Nephron (organoid): ENCODE data around the gene SULF2.

ENCODE experiments used
- H3K27ac Mint-ChIP-seq, 3 experiments: 2 replicates each; pipeline ENCODE4 v1.8.0; 2020; ENCODE audit warnings: mixed read lengths in 3 of 3, mild to moderate bottlenecking in 2 of 3, moderate library complexity in 1 of 3
- H3K27me3 Mint-ChIP-seq: 2 replicates; pipeline ENCODE4 v1.8.0; 2021; ENCODE audit warnings: low read depth, mild to moderate bottlenecking, moderate library complexity, mixed read lengths
- H3K36me3 Mint-ChIP-seq: 2 replicates; pipeline ENCODE4 v1.8.0; 2020; ENCODE audit warnings: low read depth, mixed read lengths
- H3K4me1 Mint-ChIP-seq: 2 replicates; pipeline ENCODE4 v1.8.0; 2020; ENCODE audit warnings: mixed read lengths
- H3K4me3 Mint-ChIP-seq, 3 experiments: 2 replicates each; pipeline ENCODE4 v1.8.0; 2020; ENCODE audit warnings: mild to moderate bottlenecking in 3 of 3, mixed read lengths in 3 of 3, moderate library complexity in 2 of 3
- H3K9me3 Mint-ChIP-seq: 2 replicates; pipeline ENCODE4 v1.8.0; 2020; ENCODE audit warnings: mixed read lengths
- TF ChIP-seq, protein P1 (sequence below), 3 experiments: fragments of 200-600 bp; sonication (generic); IDR thresholded peaks; one replicate each; pipeline ENCODE4 v1.5.0; 2021; ENCODE audit warnings: antibody characterized with exemption in 3 of 3; ENCODE audit not compliant: unreplicated experiment in 3 of 3

Gene SULF2

DNA sequence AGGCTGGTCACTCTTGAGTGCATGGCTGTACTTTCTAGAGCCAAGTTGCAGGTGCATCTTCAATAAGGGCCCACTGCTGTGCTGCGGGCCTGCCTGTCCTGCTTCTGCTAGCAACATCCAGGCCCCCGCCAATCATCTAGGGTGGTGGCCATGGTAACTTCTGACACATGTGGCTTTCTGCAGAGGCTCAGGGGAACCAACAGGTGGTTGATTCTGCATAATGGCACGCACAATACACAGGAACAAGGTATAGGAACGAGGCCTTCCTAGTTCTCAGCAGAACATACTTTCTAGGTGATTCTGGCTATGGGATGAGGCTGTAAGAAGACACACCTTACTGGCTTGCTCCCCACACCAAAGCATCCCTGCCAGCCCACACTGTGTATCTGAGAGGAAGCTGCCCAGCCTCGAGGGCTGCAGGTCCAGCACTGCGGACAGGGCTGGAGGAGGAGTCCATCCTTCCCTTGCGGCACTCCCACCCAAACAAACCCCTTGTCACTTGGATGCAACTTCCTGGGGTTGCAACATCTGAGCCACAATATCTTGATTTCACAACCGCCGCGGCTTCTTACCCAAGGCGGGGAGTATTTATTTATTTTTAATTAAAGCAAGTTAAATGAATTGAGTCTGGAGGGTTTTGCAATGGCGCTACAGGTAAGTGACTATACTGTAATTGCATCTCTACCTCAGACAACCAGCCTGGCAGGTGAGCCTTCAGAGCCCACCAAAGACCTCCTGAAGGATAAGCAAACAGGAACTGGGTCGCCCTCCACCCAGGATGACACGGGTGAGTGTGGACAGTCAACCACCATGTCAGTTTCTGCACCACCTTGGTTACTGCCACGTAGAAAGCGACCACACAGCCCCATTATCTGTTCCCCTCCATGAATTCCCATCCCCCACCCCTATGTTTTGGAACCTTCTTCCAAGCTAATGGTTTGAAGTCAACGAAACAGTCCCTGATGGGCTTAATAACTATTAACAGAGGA is 49.6 kb downstream of the SULF2 start:
- TF ChIP-seq, protein P1, sequence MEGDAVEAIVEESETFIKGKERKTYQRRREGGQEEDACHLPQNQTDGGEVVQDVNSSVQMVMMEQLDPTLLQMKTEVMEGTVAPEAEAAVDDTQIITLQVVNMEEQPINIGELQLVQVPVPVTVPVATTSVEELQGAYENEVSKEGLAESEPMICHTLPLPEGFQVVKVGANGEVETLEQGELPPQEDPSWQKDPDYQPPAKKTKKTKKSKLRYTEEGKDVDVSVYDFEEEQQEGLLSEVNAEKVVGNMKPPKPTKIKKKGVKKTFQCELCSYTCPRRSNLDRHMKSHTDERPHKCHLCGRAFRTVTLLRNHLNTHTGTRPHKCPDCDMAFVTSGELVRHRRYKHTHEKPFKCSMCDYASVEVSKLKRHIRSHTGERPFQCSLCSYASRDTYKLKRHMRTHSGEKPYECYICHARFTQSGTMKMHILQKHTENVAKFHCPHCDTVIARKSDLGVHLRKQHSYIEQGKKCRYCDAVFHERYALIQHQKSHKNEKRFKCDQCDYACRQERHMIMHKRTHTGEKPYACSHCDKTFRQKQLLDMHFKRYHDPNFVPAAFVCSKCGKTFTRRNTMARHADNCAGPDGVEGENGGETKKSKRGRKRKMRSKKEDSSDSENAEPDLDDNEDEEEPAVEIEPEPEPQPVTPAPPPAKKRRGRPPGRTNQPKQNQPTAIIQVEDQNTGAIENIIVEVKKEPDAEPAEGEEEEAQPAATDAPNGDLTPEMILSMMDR (IDR thresholded peaks at IDR 0.05; ENCODE audit: unreplicated experiment in 3 of 3): no peak
- H3K27me3 Mint-ChIP-seq: peaks cover 4% of the 10 kb centered on the region
- no peak overlapping the region for H3K27ac Mint-ChIP-seq
- peaks cover 57% of the 10 kb centered on the region for H3K36me3 Mint-ChIP-seq
- H3K4me3 Mint-ChIP-seq: no peak overlapping the region
- H3K9me3 Mint-ChIP-seq: peaks cover 6% of the 10 kb centered on the region
- no peaks in the 10 kb centered on the region for H3K4me1 Mint-ChIP-seq

DNA sequence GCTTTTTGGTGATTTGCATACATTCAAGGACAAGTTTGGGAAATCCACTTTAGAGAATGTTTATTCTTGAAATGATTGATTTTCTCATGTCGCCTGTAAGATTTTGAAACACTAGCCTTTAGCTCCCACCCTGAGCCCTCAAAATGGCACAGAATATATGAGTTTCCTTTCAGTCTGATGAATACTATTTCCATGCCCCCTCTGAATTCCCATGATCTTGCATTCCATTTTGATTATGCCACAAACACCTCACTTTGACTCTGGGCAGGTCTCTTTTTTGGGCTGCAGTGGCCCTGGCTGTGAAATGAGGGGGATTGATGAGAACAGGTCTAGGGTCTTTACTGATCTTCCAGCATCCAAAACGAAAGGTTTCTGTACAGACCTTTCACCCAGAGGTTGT is 50.4 kb downstream of the SULF2 start:
- H3K9me3 Mint-ChIP-seq: peaks cover 6% of the 10 kb centered on the region
- H3K36me3 Mint-ChIP-seq: peaks cover 58% of the 10 kb centered on the region
- no peak overlapping the region for H3K27ac Mint-ChIP-seq
- TF ChIP-seq, protein P1 (IDR thresholded peaks at IDR 0.05; ENCODE audit: unreplicated experiment in 3 of 3): no peak
- peaks cover 4% of the 10 kb centered on the region for H3K27me3 Mint-ChIP-seq
- H3K4me1 Mint-ChIP-seq: no peaks in the 10 kb centered on the region
- no peak overlapping the region for H3K4me3 Mint-ChIP-seq

DNA sequence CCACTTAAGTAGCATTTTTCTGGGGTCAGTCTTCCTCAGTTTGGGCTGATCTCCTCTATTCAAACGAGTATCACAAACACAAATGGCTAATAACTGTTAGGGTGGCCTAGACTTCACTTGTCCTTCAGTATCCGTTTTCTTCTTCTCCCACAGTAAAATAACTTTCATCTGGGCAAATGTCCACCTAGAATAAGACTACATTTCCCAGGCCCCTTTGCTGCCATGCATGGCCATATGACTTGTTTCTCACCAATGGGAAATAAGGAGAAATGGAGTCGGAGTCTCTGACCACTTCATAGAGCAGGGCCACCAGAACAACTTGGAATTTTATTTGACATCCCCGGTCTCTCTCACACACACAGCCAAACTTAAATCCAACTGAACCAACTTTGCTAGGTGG is 51.4 kb downstream of the SULF2 start:
- Mint-ChIP-seq H3K36me3 (peaks cover 56% of the 10 kb centered on the region), H3K27me3 (peaks cover 10% of the 10 kb centered on the region), H3K9me3 (peaks cover 6% of the 10 kb centered on the region), H3K4me3 (no peak overlapping the region), H3K27ac (no peak overlapping the region), H3K4me1 (no peaks in the 10 kb centered on the region)
- TF ChIP-seq, protein P1 (IDR thresholded peaks at IDR 0.05; ENCODE audit: unreplicated experiment in 3 of 3): no peak

DNA sequence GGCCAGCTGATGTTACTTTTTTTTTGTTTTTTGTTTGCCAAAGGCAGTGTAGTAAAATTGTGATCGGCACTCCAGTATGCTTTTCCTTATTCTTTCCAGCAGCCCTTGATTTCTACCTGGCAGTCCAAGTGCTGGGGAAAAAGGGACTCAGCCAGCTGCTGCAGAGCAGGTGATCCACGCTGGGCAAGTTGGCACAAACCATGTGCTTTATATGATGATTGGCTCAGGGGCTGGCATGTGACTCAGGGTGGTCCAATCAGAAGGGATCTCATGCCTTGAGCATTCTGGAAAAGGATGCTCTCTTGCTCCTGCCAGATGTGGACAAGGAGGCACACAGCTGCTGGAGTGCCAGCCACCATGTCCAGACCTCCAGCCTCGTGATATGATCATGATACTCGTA is 54.5 kb downstream of the SULF2 start:
- H3K9me3 Mint-ChIP-seq: peaks cover 6% of the 10 kb centered on the region
- peaks cover 6% of the 10 kb centered on the region for H3K27me3 Mint-ChIP-seq
- TF ChIP-seq, protein P1 (IDR thresholded peaks at IDR 0.05; ENCODE audit: unreplicated experiment in 3 of 3): no peak
- H3K27ac Mint-ChIP-seq: no peak overlapping the region
- peaks cover 20% of the 10 kb centered on the region for H3K4me1 Mint-ChIP-seq
- peaks cover 41% of the 10 kb centered on the region for H3K36me3 Mint-ChIP-seq
- no peak overlapping the region for H3K4me3 Mint-ChIP-seq

DNA sequence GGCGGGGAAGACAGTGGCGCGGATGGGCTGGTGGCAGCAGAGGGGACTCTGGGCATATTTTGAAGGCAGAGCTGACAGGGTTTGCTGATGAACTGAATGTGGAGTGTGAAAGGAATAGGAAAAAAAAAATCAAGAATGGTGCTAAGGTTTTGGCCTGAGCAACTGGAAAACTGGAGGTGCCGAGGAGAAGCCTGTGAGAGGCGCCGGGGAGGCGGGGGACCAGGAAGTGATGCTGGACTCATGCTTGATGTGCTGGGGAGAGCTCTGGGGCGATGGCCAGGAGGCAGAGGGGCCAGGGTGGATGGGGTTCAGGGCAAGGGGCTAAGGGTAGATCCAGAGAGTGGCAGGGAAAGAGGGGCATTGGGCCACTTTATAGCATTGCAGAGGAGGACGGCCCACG is 55.8 kb downstream of the SULF2 start:
- TF ChIP-seq, protein P1 (IDR thresholded peaks at IDR 0.05; ENCODE audit: unreplicated experiment in 3 of 3): no peak
- peak overlapping the region in 2 of 3 experiments; percentile 27 to 28 for H3K27ac Mint-ChIP-seq
- peaks cover 31% of the 10 kb centered on the region for H3K36me3 Mint-ChIP-seq
- no peak overlapping the region for H3K4me3 Mint-ChIP-seq
- peaks cover 33% of the 10 kb centered on the region for H3K4me1 Mint-ChIP-seq
- no peaks in the 10 kb centered on the region for H3K9me3 Mint-ChIP-seq
- H3K27me3 Mint-ChIP-seq: peaks cover 6% of the 10 kb centered on the region
